Natural killer cell (primary cell): Measurements from ENCODE around the gene SETDB2. TPM values are rescaled to one million over a fixed set of nuclear protein-coding genes. Genes with fewer than 3 reads are reported as not detected.
A peak's percentile ranks its signal among the peaks of the same experiment; 100 is the strongest.

ENCODE experiments used
- ATAC-seq, 3 donors: fragments of 150-1000 bp in 2 of 3; fragments of 200-7000 bp in 1 of 3; cut with Tn5 transposase; 1 replicate in 1 of 3; 2 replicates in 2 of 3; pipeline ENCODE4 v1.10.0; 2021; ENCODE audit warnings: mild to moderate bottlenecking in 2 of 3, moderate library complexity in 2 of 3
- DNase-seq, 2 donors: peaks; one replicate each; pipeline versions ENCODE4 v3.0.0 to v3.0.0-alpha.2; 2013 to 2021; ENCODE audit warnings: mixed read lengths in 1 of 2
- H3K27ac ChIP-seq: one replicate; pipeline ENCODE4 v1.5.1; 2013; ENCODE audit warnings: mild to moderate bottlenecking, low read length
- H3K27me3 ChIP-seq: one replicate; pipeline ENCODE4 v1.6.1; 2013; ENCODE audit warnings: low read length; ENCODE audit not compliant: control insufficient read depth, insufficient read depth
- H3K36me3 ChIP-seq: one replicate; pipeline ENCODE4 v1.6.1; 2013; ENCODE audit warnings: low read length; ENCODE audit not compliant: control insufficient read depth, insufficient read depth
- H3K4me1 ChIP-seq: one replicate; pipeline ENCODE4 v1.6.1; 2013; ENCODE audit warnings: low read length; ENCODE audit not compliant: control insufficient read depth, insufficient read depth
- H3K4me3 ChIP-seq: one replicate; pipeline ENCODE4 v1.5.1; 2013; ENCODE audit warnings: low read length
- H3K9me3 ChIP-seq: one replicate; pipeline ENCODE4 v1.6.1; 2013; ENCODE audit warnings: low read length; ENCODE audit not compliant: control insufficient read depth, insufficient read depth
- H3K27ac Mint-ChIP-seq, 2 donors: one replicate each; pipeline ENCODE4 v1.8.0; 2022; ENCODE audit warnings: mild to moderate bottlenecking in 2 of 2, mixed read lengths in 2 of 2, moderate library complexity in 1 of 2
- H3K27me3 Mint-ChIP-seq, 2 donors: one replicate each; pipeline ENCODE4 v1.8.0; 2022; ENCODE audit warnings: low read depth in 2 of 2, mixed read lengths in 2 of 2
- H3K36me3 Mint-ChIP-seq: one replicate; pipeline ENCODE4 v1.8.0; 2022; ENCODE audit warnings: mixed read lengths
- H3K4me1 Mint-ChIP-seq, 2 donors: one replicate each; pipeline ENCODE4 v1.8.0; 2022; ENCODE audit warnings: mixed read lengths in 2 of 2
- H3K4me3 Mint-ChIP-seq: one replicate; pipeline ENCODE4 v1.8.0; 2022; ENCODE audit warnings: mild to moderate bottlenecking, moderate library complexity, mixed read lengths
- H3K9me3 Mint-ChIP-seq, 2 donors: one replicate each; pipeline ENCODE4 v1.8.0; 2022; ENCODE audit warnings: mixed read lengths in 2 of 2
- CTCF ChIP-seq: fragments of 200-600 bp; IDR thresholded peaks from one replicate; pipeline ENCODE4 v1.8.0; 2022; ENCODE audit warnings: antibody characterized with exemption
- WGBS: methylation state at CpG from one replicate; pipeline ENCODE4 v1.1.7; 2013; ENCODE audit warnings: missing lambda C conversion rate; ENCODE audit not compliant: insufficient coverage; 5-methylcytosine and 5-hydroxymethylcytosine counted together
- intact Hi-C: fragments of 100-400 bp; cut with micrococcal nuclease; formaldehyde crosslinking; loops from one replicate; pipeline ENCODE4 v1.14.2; 2022
- total RNA-seq, 4 donors: library from RNA; stranded (reverse); fragments of 120-200 nt in 1 of 4; gene quantifications; one replicate each; pipeline versions ENCODE4 v1.2.3 to v1.2.4, GENCODE V29; 2013 to 2022

The SETDB2 gene
- total RNA-seq, 3 donors from 2014 or later (not counting 1 experiment from before 2014, with no cell fraction given), result 15.8 to 17.4 (median 16.4) TPM

GRCh38 chr13:49497272-49497671 is 53.2 kb downstream of the SETDB2 start:
- Histone ChIP-seq H3K4me3 (no peak overlapping the region), H3K4me1 (peaks cover 20% of the 10 kb centered on the region), H3K27me3 (no peaks in the 10 kb centered on the region), H3K9me3 (no peaks in the 10 kb centered on the region), H3K27ac (peak overlapping the region; percentile 95), H3K36me3 (peaks cover 2% of the 10 kb centered on the region)
- no peak for DNase-seq
- 92% methylated on average over 5 of the region's 5 CpGs for WGBS
- H3K4me1 Mint-ChIP-seq, result peaks cover 36 to 39% of the 10 kb centered on the region in 2 donors
- no peak for ATAC-seq
- peak overlapping the region; percentile 81 to 97 for H3K27ac Mint-ChIP-seq
- no peaks in the 10 kb centered on the region for H3K9me3 Mint-ChIP-seq
- intact Hi-C loops, result loop anchor here (5.0 kb wide), 2 partner anchors 295 to 585 kb away; partner anchors contain the start of gene KPNA3
- H3K36me3 Mint-ChIP-seq, result no peaks in the 10 kb centered on the region
- no peaks in the 10 kb centered on the region for H3K27me3 Mint-ChIP-seq
- no peak for TF ChIP-seq CTCF
- peak overlapping the region; percentile 90 for H3K4me3 Mint-ChIP-seq

- Mint-ChIP-seq H3K36me3 (no peaks in the 10 kb centered on the region), H3K4me3 (peak overlapping the region; percentile 90), H3K4me1 (peaks cover 36 to 47% of the 10 kb centered on the region in 2 donors), H3K9me3 (no peaks in the 10 kb centered on the region), H3K27me3 (no peaks in the 10 kb centered on the region), H3K27ac (peak overlapping the region; percentile 81 to 97)
- WGBS, result 74% methylated on average over 3 of the region's 4 CpGs
- intact Hi-C loops, result loop anchor here (5.0 kb wide), 2 partner anchors 294 to 584 kb away; partner anchors contain the start of gene KPNA3
- Histone ChIP-seq H3K27ac (peak overlapping the region; percentile 95), H3K4me3 (no peak overlapping the region), H3K36me3 (peaks cover 8% of the 10 kb centered on the region), H3K27me3 (no peaks in the 10 kb centered on the region), H3K9me3 (no peaks in the 10 kb centered on the region), H3K4me1 (peaks cover 20% of the 10 kb centered on the region)
- ATAC-seq, result no peak
- TF ChIP-seq CTCF, result no peak
- peak in 1 of 2 donors; percentile 41 for DNase-seq
Observed at GRCh38 chr13:49498206-49498605, 54.1 kb downstream of the SETDB2 start.

- WGBS, result 77% methylated on average over 6 of the region's 6 CpGs
- ATAC-seq, result no peak
- H3K27ac ChIP-seq, result peak overlapping the region; percentile 5
Observed at GRCh38 chr13:49499889-49500660, 56.0 kb downstream of the SETDB2 start.

More at GRCh38 chr13:49499889-49500660, 56.0 kb downstream of the SETDB2 start:
- no peaks in the 10 kb centered on the region for H3K9me3 Mint-ChIP-seq
- DNase-seq, result peak in 1 of 2 donors; percentile 17
- H3K4me3 Mint-ChIP-seq, result no peak overlapping the region
- intact Hi-C loops, result loop anchor here (5.0 kb wide), 2 partner anchors 292 to 582 kb away; partner anchors contain the start of gene KPNA3
- no peak for TF ChIP-seq CTCF
- Histone ChIP-seq H3K9me3 (no peaks in the 10 kb centered on the region), H3K27me3 (no peaks in the 10 kb centered on the region), H3K4me1 (peaks cover 16% of the 10 kb centered on the region), H3K36me3 (peaks cover 8% of the 10 kb centered on the region), H3K4me3 (no peak overlapping the region)
- H3K27me3 Mint-ChIP-seq, result no peaks in the 10 kb centered on the region
- no peaks in the 10 kb centered on the region for H3K36me3 Mint-ChIP-seq
- peak overlapping the region; percentile 81 to 97 for H3K27ac Mint-ChIP-seq
- peaks cover 38 to 53% of the 10 kb centered on the region in 2 donors for H3K4me1 Mint-ChIP-seq
